Measurements from ENCODE around the gene NLGN2. TPM values are rescaled to one million over a fixed set of nuclear protein-coding genes. Genes with fewer than 3 reads are reported as not detected.
"Not testable (repeated sequence)": the region's sequence is repeated elsewhere in the genome, so short reads cannot be mapped to it uniquely, and the experiment has no call there.

Gene NLGN2
- total RNA-seq, 4 donors from 2014 or later, result 5.5 to 9.6 (median 6.4) TPM

- intact Hi-C loops (cut with DNase I; ENCODE audit: low total_unique reads), result loop anchor here (10.0 kb wide), 1 partner anchor 57 kb away; the partner anchor contains the start of genes SPEM1, SPEM2 and SPEM3
- no peak for DNase-seq (ENCODE audit: low spot score in 2 of 2)
- 78 to 79% methylated on average over 13 of the region's 13 CpGs for WGBS, 2 donors
Observed at GRCh38 chr17:7367918-7368598, 39.6 kb upstream of the NLGN2 start.

DNA sequence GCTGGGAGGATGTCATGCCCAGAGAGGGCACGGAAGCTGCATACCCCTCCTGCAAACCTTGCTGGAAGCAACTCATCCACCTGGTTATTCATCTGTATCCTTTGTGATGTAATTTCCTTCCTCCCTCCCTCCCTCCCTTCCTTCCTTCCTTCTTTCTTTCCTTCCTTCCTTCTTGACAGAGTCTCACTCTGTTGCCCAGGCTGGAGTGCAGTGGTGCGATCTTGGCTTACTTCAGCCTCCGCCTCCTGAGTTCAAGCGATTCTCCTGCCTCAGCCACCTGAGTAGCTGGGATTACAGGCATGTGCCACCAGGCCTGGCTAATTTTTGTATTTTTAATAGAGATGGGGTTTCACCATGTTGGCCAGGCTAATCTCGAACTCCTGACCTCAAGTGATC, 39.0 kb upstream of the NLGN2 start:
- not testable (repeated sequence) for DNase-seq (ENCODE audit: low spot score in 2 of 2); H3K4me3 ChIP-seq (ENCODE audit: low read depth, poor library complexity, severe bottlenecking)
- WGBS, 2 donors, result 85 to 94% methylated on average over 5 of the region's 5 CpGs
- intact Hi-C loops (cut with DNase I; ENCODE audit: low total_unique reads), result loop anchor here (10.0 kb wide), 1 partner anchor 56 kb away; the partner anchor contains the start of genes SPEM1, SPEM2 and SPEM3

More at GRCh38 chr17:7367918-7368598, 39.6 kb upstream of the NLGN2 start:
- TF ChIP-seq POLR2A (IDR thresholded peaks at IDR 0.05) (no peak), CTCF (IDR thresholded peaks at IDR 0.05) (no peak)
- no peak overlapping the region for H3K4me3 ChIP-seq (ENCODE audit: low read depth, poor library complexity, severe bottlenecking)

DNA sequence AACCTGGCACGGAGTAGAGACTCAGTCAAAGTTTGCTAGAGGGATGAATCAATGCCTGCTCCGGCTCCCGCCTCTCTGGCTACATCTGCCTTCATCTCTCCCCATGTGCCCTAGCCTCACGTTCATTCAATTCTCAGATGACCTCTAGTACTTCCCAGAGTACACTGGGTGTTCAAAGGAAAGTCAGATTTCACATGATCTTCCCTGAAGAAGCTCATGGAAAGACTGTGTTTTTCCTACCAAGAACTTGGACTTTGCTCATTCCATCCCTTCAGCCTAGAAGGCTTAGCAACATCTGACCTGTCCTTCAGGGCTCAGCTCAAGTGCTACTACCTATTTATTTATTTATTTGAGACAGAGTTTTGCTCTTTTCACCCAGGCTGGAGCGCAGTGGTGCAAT, 37.8 kb upstream of the NLGN2 start:
- intact Hi-C loops (cut with DNase I; ENCODE audit: low total_unique reads), result loop anchor here (10.0 kb wide), 1 partner anchor 55 kb away; the partner anchor contains the start of genes SPEM1, SPEM2 and SPEM3
- no peak for DNase-seq (ENCODE audit: low spot score in 2 of 2)
- no peak overlapping the region for H3K4me3 ChIP-seq (ENCODE audit: low read depth, poor library complexity, severe bottlenecking)
- WGBS, 2 donors, result 80 to 85% methylated on average over 5 of the region's 5 CpGs
- TF ChIP-seq CTCF (IDR thresholded peaks at IDR 0.05) (no peak), POLR2A (IDR thresholded peaks at IDR 0.05) (no peak)

GRCh38 chr17:7370853-7371252, 36.8 kb upstream of the NLGN2 start:
- 87 to 89% methylated on average over 4 of the region's 4 CpGs for WGBS, 2 donors
- intact Hi-C loops (cut with DNase I; ENCODE audit: low total_unique reads), result no loop called here
- TF ChIP-seq POLR2A (IDR thresholded peaks at IDR 0.05), result no peak
- TF ChIP-seq CTCF (IDR thresholded peaks at IDR 0.05), result no peak
- DNase-seq (ENCODE audit: low spot score in 2 of 2), result no peak
- no peak overlapping the region for H3K4me3 ChIP-seq (ENCODE audit: low read depth, poor library complexity, severe bottlenecking)

GRCh38 chr17:7374353-7374752, 33.3 kb upstream of the NLGN2 start:
- no peak for DNase-seq (ENCODE audit: low spot score in 2 of 2)
- intact Hi-C loops (cut with DNase I; ENCODE audit: low total_unique reads), result no loop called here
- no peak overlapping the region for H3K4me3 ChIP-seq (ENCODE audit: low read depth, poor library complexity, severe bottlenecking)
- TF ChIP-seq CTCF (IDR thresholded peaks at IDR 0.05), result no peak
- TF ChIP-seq POLR2A (IDR thresholded peaks at IDR 0.05), result no peak
- 89 to 94% methylated on average over 2 of the region's 2 CpGs for WGBS, 2 donors

- no peak overlapping the region for H3K4me3 ChIP-seq (ENCODE audit: low read depth, poor library complexity, severe bottlenecking)
- TF ChIP-seq CTCF (IDR thresholded peaks at IDR 0.05) (no peak), POLR2A (IDR thresholded peaks at IDR 0.05) (no peak)
- WGBS, 2 donors, result 96 to 99% methylated on average over 3 of the region's 3 CpGs
- DNase-seq (ENCODE audit: low spot score in 2 of 2), result no peak
- intact Hi-C loops (cut with DNase I; ENCODE audit: low total_unique reads), result no loop called here
Observed at GRCh38 chr17:7379134-7379533, 28.5 kb upstream of the NLGN2 start.
